ENCODE data around the gene CENPE.

DNA sequence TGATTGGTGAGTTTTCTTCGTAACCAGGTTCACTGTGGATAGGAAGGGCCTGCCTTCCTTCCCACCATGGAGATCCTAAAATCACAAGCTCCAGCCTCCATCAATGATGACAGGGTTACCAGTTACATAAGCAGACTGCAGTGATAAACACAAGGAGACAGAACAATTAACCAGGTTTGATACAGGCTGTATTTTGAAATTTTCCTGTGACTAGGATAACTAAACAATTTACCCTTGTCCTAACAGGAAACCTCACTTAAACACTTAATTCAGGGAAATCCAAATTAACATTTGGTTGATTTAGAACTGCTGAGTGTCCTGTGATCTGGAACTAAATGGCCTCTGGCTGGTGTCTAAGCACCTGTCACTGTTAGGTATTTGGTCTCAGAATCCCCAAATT, 118.5 kb downstream of the CENPE start:
- no peak for TF ChIP-seq EZH2 (IDR thresholded peaks at IDR 0.05; ENCODE audit: borderline replicate concordance, insufficient read depth, low read depth, low read length, poor library complexity, severe bottlenecking)
- TF ChIP-seq, protein P1, sequence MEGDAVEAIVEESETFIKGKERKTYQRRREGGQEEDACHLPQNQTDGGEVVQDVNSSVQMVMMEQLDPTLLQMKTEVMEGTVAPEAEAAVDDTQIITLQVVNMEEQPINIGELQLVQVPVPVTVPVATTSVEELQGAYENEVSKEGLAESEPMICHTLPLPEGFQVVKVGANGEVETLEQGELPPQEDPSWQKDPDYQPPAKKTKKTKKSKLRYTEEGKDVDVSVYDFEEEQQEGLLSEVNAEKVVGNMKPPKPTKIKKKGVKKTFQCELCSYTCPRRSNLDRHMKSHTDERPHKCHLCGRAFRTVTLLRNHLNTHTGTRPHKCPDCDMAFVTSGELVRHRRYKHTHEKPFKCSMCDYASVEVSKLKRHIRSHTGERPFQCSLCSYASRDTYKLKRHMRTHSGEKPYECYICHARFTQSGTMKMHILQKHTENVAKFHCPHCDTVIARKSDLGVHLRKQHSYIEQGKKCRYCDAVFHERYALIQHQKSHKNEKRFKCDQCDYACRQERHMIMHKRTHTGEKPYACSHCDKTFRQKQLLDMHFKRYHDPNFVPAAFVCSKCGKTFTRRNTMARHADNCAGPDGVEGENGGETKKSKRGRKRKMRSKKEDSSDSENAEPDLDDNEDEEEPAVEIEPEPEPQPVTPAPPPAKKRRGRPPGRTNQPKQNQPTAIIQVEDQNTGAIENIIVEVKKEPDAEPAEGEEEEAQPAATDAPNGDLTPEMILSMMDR (IDR thresholded peaks at IDR 0.05) = no peak

Data from B cell (primary cell).